Gastroesophageal sphincter (tissue), 3 donors: ENCODE measurements around the gene GRK1.

ENCODE experiments used
- CTCF ChIP-seq, 4 experiments: fragments of 200-600 bp in 2 of 4; fragments of 450-650 bp in 2 of 4; sonication (generic) in 1 of 4; IDR thresholded peaks; one replicate each; pipeline ENCODE4 v1.5.1; 2017 to 2019; ENCODE audit warnings: antibody characterized with exemption in 4 of 4, mild to moderate bottlenecking in 2 of 4, moderate library complexity in 2 of 4
- POLR2A ChIP-seq, 2 donors: fragments of 450-650 bp; IDR thresholded peaks; one replicate each; pipeline ENCODE4 v1.6.1; 2017; ENCODE audit warnings: antibody characterized with exemption in 2 of 2, mild to moderate bottlenecking in 2 of 2, moderate library complexity in 1 of 2

DNA sequence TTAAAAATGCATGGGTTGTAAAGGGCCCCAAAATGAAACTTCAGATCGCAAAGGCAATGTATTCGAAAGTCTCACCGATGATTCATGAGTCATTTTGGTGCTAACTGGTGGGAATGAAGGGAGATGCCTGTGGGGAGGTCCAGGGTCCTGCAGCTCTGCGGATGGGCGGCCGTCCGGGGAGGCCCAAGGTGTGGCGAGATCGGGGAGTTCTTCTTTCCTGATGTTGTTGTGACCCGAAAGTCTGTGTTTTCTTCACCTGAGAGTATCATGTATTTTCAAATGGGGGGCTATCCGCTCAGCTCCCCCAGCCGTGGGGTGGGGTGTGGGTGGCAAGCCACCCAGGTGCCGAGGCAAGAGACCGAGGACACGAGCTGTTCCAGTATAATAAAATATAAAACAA, 46.0 kb upstream of the GRK1 start:
- TF ChIP-seq CTCF (IDR thresholded peaks at IDR 0.05) (no peak), POLR2A (IDR thresholded peaks at IDR 0.05) (no peak)
